ENCODE results near the gene ZNF81.
"Not testable (repeated sequence)": the region's sequence is repeated elsewhere in the genome, so short reads cannot be mapped to it uniquely, and the experiment has no call there.

ZNF81 gene

DNA sequence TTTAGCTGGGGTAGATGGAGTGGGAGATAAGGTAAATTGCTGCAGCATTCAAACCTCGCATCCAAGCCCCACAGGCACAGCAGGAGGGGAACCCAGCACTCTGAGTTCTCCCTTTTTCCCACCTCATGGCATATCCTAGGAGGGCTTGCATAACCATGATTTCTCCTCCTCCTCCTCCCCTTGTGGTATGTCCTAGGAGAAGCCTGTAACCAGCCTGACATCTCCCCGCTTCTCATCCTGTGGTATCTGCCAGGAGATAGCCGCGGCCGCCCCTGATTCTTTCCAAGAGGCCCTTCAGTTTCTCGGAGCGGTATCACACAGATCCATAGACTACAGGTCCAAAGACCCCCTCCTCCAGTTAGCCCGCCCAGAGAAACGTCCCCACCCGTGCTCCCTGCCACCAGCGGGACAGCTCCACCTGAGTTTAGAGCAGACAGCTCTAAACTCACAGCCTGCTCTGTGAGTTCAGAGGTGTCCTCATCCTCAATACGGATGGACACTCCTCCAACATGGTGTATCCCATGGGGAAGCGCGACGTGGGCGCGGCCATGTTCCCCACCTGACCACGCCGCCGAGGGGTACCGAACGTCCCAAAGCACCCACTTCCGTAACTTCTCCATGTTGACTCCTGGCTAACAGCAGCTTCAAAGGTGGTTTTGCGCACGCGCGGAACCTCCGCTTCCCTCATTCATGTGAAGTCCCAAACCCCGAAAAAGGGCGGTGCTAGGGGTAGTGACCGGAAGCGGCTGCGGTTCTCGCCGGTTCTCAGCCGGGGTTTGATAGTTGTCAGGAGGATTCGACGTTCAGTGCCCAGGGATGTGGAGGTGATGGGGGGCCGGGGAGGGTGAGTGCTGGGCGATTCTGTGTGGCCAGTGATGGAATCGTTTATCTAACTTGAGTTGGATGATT, at the start of gene ZNF81:
Gene ZNF81 (plus strand): TSS at position 739 of the 909 bp plus-strand sequence. CDS start 9,366 bp downstream, outside the sequence.
- Histone ChIP-seq H3K27me3 (no peaks in the 10 kb centered on the region), H3K36me3 (no peaks in the 10 kb centered on the region), H3K4me1 (ENCODE audit: control insufficient read depth in 1 of 2, insufficient read depth in 1 of 2, low read depth in 1 of 2, low read length in 1 of 2) (peaks cover 4 to 14% of the 10 kb centered on the region in 2 experiments), H3K9me3 (no peaks in the 10 kb centered on the region), H3K27ac (peak within 1 kb of the TSS; percentile 76), H3K4me3 (ENCODE audit: low read depth in 1 of 2, low read length in 1 of 2) (peak within 1 kb of the TSS; percentile 71 to 75)
- TF ChIP-seq, protein P1, sequence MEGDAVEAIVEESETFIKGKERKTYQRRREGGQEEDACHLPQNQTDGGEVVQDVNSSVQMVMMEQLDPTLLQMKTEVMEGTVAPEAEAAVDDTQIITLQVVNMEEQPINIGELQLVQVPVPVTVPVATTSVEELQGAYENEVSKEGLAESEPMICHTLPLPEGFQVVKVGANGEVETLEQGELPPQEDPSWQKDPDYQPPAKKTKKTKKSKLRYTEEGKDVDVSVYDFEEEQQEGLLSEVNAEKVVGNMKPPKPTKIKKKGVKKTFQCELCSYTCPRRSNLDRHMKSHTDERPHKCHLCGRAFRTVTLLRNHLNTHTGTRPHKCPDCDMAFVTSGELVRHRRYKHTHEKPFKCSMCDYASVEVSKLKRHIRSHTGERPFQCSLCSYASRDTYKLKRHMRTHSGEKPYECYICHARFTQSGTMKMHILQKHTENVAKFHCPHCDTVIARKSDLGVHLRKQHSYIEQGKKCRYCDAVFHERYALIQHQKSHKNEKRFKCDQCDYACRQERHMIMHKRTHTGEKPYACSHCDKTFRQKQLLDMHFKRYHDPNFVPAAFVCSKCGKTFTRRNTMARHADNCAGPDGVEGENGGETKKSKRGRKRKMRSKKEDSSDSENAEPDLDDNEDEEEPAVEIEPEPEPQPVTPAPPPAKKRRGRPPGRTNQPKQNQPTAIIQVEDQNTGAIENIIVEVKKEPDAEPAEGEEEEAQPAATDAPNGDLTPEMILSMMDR (IDR thresholded peaks at IDR 0.05) = no peak

DNA sequence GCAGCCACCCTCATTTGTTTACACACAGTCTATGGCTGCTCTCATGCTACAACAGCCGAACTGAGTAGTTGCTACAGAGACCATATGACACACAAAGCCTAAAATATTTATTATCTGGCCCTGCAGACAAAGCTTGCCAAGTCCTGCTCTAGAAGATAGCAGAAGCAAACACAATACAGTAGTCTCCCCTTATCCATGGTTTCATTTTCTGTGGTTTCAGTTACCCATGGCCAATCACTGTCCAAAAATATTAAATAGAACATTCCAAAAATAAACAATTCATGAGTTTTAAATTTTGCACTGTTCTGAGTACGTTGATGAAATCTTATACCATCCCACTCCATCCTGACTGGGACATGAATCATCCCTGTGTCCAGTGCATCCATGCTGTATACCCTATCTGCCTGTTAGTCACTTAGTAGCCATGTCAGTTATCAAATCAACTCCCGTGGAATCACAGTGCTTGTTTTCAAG, 40.2 kb upstream of the ZNF81 start:
- H3K36me3 ChIP-seq = no peaks in the 10 kb centered on the region
- no peaks in the 10 kb centered on the region for H3K9me3 ChIP-seq
- H3K4me3 ChIP-seq (ENCODE audit: low read depth in 1 of 2, low read length in 1 of 2) = no peak overlapping the region
- no peaks in the 10 kb centered on the region for H3K4me1 ChIP-seq (ENCODE audit: control insufficient read depth in 1 of 2, insufficient read depth in 1 of 2, low read depth in 1 of 2, low read length in 1 of 2)
- H3K27me3 ChIP-seq = no peaks in the 10 kb centered on the region
- TF ChIP-seq, protein P1 (IDR thresholded peaks at IDR 0.05) = no peak
- no peak overlapping the region for H3K27ac ChIP-seq

DNA sequence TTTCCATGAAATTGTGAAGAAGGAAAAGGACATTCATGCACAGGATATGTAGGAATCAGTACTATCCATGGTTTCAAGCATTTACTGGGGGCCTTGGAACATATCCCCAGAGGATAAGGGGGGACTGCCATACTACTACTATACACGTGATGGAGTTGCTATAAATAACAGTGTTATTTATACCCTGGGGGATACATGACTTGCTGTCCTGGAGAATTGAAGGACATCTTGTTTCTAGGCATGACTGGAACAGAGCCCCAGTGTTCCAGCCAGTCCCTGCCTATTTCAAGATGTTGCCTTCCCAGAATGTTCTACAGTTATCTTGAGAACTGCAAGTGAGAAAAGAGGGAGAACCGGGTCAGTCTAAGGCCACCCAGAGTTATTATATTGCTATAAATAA, 39.6 kb upstream of the ZNF81 start:
- Histone ChIP-seq H3K27me3 (no peaks in the 10 kb centered on the region), H3K36me3 (no peaks in the 10 kb centered on the region), H3K4me3 (ENCODE audit: low read depth in 1 of 2, low read length in 1 of 2) (no peak overlapping the region), H3K27ac (no peak overlapping the region), H3K9me3 (no peaks in the 10 kb centered on the region), H3K4me1 (ENCODE audit: control insufficient read depth in 1 of 2, insufficient read depth in 1 of 2, low read depth in 1 of 2, low read length in 1 of 2) (no peaks in the 10 kb centered on the region)
- TF ChIP-seq, protein P1 (IDR thresholded peaks at IDR 0.05) = no peak

DNA sequence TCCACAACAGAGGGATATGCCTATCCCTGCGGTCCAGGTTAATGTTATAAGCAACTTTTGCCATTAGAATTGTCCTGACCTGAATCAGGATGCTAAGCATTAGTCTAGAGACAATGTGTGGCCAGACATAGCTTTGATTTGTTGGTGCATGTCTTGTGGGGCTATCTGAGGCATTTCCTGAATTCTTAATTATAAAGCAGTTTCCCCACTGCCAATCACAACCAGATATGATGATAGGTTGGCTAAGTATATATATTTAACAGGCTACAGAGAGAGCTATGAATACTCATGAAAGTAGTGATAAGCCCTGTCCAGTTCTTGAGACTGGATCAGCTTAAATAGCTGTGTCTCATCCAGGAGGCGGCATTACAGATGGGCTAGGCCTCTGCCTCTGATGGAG, 37.8 kb upstream of the ZNF81 start:
- H3K27ac ChIP-seq = no peak overlapping the region
- TF ChIP-seq, protein P1 (IDR thresholded peaks at IDR 0.05) = no peak
- H3K36me3 ChIP-seq = no peaks in the 10 kb centered on the region
- H3K9me3 ChIP-seq = no peaks in the 10 kb centered on the region
- no peak overlapping the region for H3K4me3 ChIP-seq (ENCODE audit: low read depth in 1 of 2, low read length in 1 of 2)
- H3K27me3 ChIP-seq = no peaks in the 10 kb centered on the region
- no peaks in the 10 kb centered on the region for H3K4me1 ChIP-seq (ENCODE audit: control insufficient read depth in 1 of 2, insufficient read depth in 1 of 2, low read depth in 1 of 2, low read length in 1 of 2)

GRCh38 chrX:47802589-47802988, 34.1 kb upstream of the ZNF81 start:
- TF ChIP-seq, protein P1 (IDR thresholded peaks at IDR 0.05) = no peak
- Histone ChIP-seq H3K9me3 (no peaks in the 10 kb centered on the region), H3K36me3 (no peaks in the 10 kb centered on the region), H3K4me1 (ENCODE audit: control insufficient read depth in 1 of 2, insufficient read depth in 1 of 2, low read depth in 1 of 2, low read length in 1 of 2) (no peaks in the 10 kb centered on the region), H3K4me3 (ENCODE audit: low read depth in 1 of 2, low read length in 1 of 2) (no peak overlapping the region), H3K27me3 (no peaks in the 10 kb centered on the region), H3K27ac (no peak overlapping the region)

DNA sequence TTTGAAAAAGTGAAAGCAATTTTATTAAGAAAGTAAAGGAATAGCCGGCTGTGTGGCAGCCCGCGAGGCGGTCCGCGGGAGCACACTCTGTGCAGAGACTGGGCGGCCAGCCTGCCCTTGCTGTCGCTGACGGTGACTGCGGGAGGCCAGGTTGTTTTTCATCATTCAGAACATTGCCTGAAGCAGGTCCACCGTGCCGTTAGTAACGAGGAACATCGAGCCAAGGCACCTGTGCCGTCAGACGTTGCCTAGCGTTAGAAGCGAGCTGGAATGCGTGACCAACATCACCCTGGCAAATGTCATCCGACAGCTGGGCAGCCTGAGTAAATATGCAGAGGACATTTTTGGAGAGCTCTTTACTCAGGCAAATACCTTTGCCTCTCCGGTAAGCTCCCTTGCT, 33.6 kb upstream of the ZNF81 start:
- H3K4me3 ChIP-seq (ENCODE audit: low read depth in 1 of 2, low read length in 1 of 2); H3K4me1 ChIP-seq (ENCODE audit: control insufficient read depth in 1 of 2, insufficient read depth in 1 of 2, low read depth in 1 of 2, low read length in 1 of 2); H3K36me3 ChIP-seq; H3K27ac ChIP-seq; H3K9me3 ChIP-seq; H3K27me3 ChIP-seq: not testable (repeated sequence)

Data from neutrophil (primary cell).